ENCODE results near the gene PTPRF.

Gene PTPRF

DNA sequence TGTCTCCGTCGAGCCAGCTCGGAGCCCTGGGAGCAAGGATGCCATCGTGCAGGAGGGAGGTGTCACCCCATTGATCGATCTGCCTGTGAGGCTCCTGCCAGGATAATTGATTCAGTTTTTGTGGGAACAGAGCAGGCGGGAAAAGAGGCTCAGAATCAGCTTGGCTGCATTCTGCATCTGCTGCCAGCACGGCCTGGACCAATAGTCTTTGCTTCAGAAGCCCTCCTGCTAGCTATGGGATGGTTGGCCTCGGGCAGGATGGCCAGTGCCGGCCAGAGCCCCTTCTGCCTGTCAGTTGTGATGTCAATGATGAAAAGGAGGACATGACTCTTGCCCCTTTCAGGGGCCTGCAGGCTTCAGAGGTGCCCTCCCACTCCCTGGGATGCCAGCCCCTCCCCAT is 39.6 kb downstream of the PTPRF start:
- Histone ChIP-seq H3K4me2 (ENCODE audit: low read depth, low read length, poor library complexity, severe bottlenecking) (no peak overlapping the region), H3K9me2 (replicated peaks; ENCODE audit: insufficient read depth, low read length) (no peaks in the 10 kb centered on the region), H3K9me3 (ENCODE audit: insufficient read depth, low read length) (no peaks in the 10 kb centered on the region), H3K9ac (ENCODE audit: low read length) (no peak overlapping the region), H3K79me2 (ENCODE audit: insufficient read depth, low read length) (no peaks in the 10 kb centered on the region), H3F3A (ENCODE audit: insufficient read depth) (no peaks in the 10 kb centered on the region), H3K27me3 (ENCODE audit: low read length) (no peaks in the 10 kb centered on the region), H3K27ac (ENCODE audit: low read depth, low read length) (no peak overlapping the region), H4K20me1 (ENCODE audit: low read depth, low read length) (no peaks in the 10 kb centered on the region), H3K36me3 (ENCODE audit: low read length) (no peaks in the 10 kb centered on the region), H2AFZ (ENCODE audit: low read depth, low read length, severe bottlenecking) (no peak overlapping the region), H3K4me3 (ENCODE audit: insufficient read depth, low read length, poor library complexity, severe bottlenecking) (no peak overlapping the region)
- TF ChIP-seq, protein P1, sequence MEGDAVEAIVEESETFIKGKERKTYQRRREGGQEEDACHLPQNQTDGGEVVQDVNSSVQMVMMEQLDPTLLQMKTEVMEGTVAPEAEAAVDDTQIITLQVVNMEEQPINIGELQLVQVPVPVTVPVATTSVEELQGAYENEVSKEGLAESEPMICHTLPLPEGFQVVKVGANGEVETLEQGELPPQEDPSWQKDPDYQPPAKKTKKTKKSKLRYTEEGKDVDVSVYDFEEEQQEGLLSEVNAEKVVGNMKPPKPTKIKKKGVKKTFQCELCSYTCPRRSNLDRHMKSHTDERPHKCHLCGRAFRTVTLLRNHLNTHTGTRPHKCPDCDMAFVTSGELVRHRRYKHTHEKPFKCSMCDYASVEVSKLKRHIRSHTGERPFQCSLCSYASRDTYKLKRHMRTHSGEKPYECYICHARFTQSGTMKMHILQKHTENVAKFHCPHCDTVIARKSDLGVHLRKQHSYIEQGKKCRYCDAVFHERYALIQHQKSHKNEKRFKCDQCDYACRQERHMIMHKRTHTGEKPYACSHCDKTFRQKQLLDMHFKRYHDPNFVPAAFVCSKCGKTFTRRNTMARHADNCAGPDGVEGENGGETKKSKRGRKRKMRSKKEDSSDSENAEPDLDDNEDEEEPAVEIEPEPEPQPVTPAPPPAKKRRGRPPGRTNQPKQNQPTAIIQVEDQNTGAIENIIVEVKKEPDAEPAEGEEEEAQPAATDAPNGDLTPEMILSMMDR (IDR thresholded peaks at IDR 0.05; ENCODE audit: insufficient read depth, low read length, poor library complexity, severe bottlenecking), result no peak
- no peak for TF ChIP-seq EZH2phosphoT487 (conservative IDR thresholded peaks at IDR 0.05; ENCODE audit: low read length)

DNA sequence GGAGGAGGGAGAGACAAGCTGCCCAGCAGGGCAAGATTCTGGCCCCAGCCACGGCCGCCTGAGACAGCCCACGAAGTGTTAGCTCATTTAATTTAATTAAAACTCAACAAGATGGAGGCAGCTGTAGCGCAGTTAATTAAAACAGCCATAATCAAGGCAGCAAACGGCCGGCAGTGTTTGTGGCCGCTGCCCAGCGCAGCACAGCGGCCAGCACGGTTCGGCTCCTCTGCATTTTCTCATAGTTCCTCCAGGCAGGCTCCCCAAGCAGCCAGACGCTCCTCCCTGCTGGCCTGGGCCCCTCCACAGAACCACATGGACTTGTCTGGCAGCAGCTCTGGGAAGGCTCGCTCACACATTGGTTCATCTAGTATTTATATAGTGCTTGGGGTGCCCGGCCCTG is 40.0 kb downstream of the PTPRF start:
- Histone ChIP-seq H3K9me3 (ENCODE audit: insufficient read depth, low read length) (no peaks in the 10 kb centered on the region), H3K9me2 (replicated peaks; ENCODE audit: insufficient read depth, low read length) (no peaks in the 10 kb centered on the region), H3K27me3 (ENCODE audit: low read length) (no peaks in the 10 kb centered on the region), H3K27ac (ENCODE audit: low read depth, low read length) (no peak overlapping the region), H4K20me1 (ENCODE audit: low read depth, low read length) (no peaks in the 10 kb centered on the region), H3K4me2 (ENCODE audit: low read depth, low read length, poor library complexity, severe bottlenecking) (no peak overlapping the region), H3F3A (ENCODE audit: insufficient read depth) (no peaks in the 10 kb centered on the region), H3K79me2 (ENCODE audit: insufficient read depth, low read length) (no peaks in the 10 kb centered on the region), H3K4me3 (ENCODE audit: insufficient read depth, low read length, poor library complexity, severe bottlenecking) (no peak overlapping the region), H3K9ac (ENCODE audit: low read length) (no peak overlapping the region), H2AFZ (ENCODE audit: low read depth, low read length, severe bottlenecking) (no peak overlapping the region), H3K36me3 (ENCODE audit: low read length) (no peaks in the 10 kb centered on the region)
- TF ChIP-seq, protein P1 (IDR thresholded peaks at IDR 0.05; ENCODE audit: insufficient read depth, low read length, poor library complexity, severe bottlenecking), result no peak
- TF ChIP-seq EZH2phosphoT487 (conservative IDR thresholded peaks at IDR 0.05; ENCODE audit: low read length), result no peak

DNA sequence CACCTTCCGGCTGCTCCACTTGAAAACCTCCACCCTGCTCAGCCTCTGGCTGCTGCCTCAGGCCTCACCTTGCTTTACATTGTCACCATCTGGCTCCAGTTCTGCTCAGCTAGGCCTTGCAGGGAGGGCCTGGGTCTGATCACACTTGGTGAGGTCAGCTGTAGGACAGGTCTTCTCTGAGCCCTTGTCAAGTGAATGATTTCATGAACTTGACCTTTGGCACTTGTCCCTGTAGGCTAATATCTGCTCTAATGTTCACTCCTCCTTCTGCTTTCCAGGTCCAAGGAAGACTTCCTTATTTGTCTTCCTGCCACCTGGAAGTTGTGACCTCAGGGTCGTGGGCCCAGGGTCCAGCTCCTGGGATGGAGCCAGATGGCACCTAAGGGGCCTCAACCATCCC is 41.4 kb downstream of the PTPRF start:
- no peak overlapping the region for H3K9ac ChIP-seq (ENCODE audit: low read length)
- TF ChIP-seq, protein P1 (IDR thresholded peaks at IDR 0.05; ENCODE audit: insufficient read depth, low read length, poor library complexity, severe bottlenecking), result no peak
- no peak for TF ChIP-seq EZH2phosphoT487 (conservative IDR thresholded peaks at IDR 0.05; ENCODE audit: low read length)
- no peaks in the 10 kb centered on the region for H3K9me2 ChIP-seq (replicated peaks; ENCODE audit: insufficient read depth, low read length)
- H4K20me1 ChIP-seq (ENCODE audit: low read depth, low read length), result no peaks in the 10 kb centered on the region
- H3K27ac ChIP-seq (ENCODE audit: low read depth, low read length), result no peak overlapping the region
- no peaks in the 10 kb centered on the region for H3K27me3 ChIP-seq (ENCODE audit: low read length)
- H2AFZ ChIP-seq (ENCODE audit: low read depth, low read length, severe bottlenecking), result no peak overlapping the region
- no peaks in the 10 kb centered on the region for H3K9me3 ChIP-seq (ENCODE audit: insufficient read depth, low read length)
- H3F3A ChIP-seq (ENCODE audit: insufficient read depth), result no peaks in the 10 kb centered on the region
- no peak overlapping the region for H3K4me2 ChIP-seq (ENCODE audit: low read depth, low read length, poor library complexity, severe bottlenecking)
- H3K4me3 ChIP-seq (ENCODE audit: insufficient read depth, low read length, poor library complexity, severe bottlenecking), result no peak overlapping the region
- H3K36me3 ChIP-seq (ENCODE audit: low read length), result no peaks in the 10 kb centered on the region
- H3K79me2 ChIP-seq (ENCODE audit: insufficient read depth, low read length), result no peaks in the 10 kb centered on the region
